HG03521 (cell line): ENCODE data around the gene CLPTM1L.
"Not testable (repeated sequence)": the region's sequence is repeated elsewhere in the genome, so short reads cannot be mapped to it uniquely, and the experiment has no call there.

Experiments
- ATAC-seq: cut with Tn5 transposase; IDR thresholded peaks from one replicate; pipeline ENCODE4 v1.9.1; 2021; ENCODE audit warnings: mild to moderate bottlenecking, moderate library complexity; ENCODE audit not compliant: unreplicated experiment

The CLPTM1L gene

GRCh38 chr5:1380910-1381309 lies 36.0 kb upstream of the CLPTM1L start:
- peak; percentile 6 for ATAC-seq

GRCh38 chr5:1380011-1380817 lies 35.3 kb upstream of the CLPTM1L start:
- peak; percentile 77 for ATAC-seq

- ATAC-seq: no peak
These were observed 34.2 kb upstream of the CLPTM1L start for GRCh38 chr5:1378866-1379659.

- ATAC-seq: no peak
These were observed 33.2 kb upstream of the CLPTM1L start for GRCh38 chr5:1378096-1378495.

GRCh38 chr5:1376981-1377380 lies 32.1 kb upstream of the CLPTM1L start:
- no peak for ATAC-seq

- ATAC-seq: no peak
These were observed 31.2 kb upstream of the CLPTM1L start for GRCh38 chr5:1375871-1376810.

GRCh38 chr5:1374679-1375055 lies 29.8 kb upstream of the CLPTM1L start:
- ATAC-seq: no peak

GRCh38 chr5:1374030-1374678 lies 29.3 kb upstream of the CLPTM1L start:
- no peak for ATAC-seq

- not testable (repeated sequence) for ATAC-seq
These were observed 27.1 kb upstream of the CLPTM1L start for GRCh38 chr5:1371972-1372342.

- no peak for ATAC-seq
These were observed 26.5 kb upstream of the CLPTM1L start for GRCh38 chr5:1371218-1371971.

GRCh38 chr5:1370006-1370405 lies 25.1 kb upstream of the CLPTM1L start:
- no peak for ATAC-seq

- ATAC-seq: no peak
These were observed 23.9 kb upstream of the CLPTM1L start for GRCh38 chr5:1368756-1369155.

GRCh38 chr5:1368236-1368635 lies 23.3 kb upstream of the CLPTM1L start:
- ATAC-seq: no peak

- no peak for ATAC-seq
These were observed 22.2 kb upstream of the CLPTM1L start for GRCh38 chr5:1367149-1367548.

GRCh38 chr5:1366514-1366913 lies 21.6 kb upstream of the CLPTM1L start:
- ATAC-seq: no peak

GRCh38 chr5:1364211-1364610 lies 19.3 kb upstream of the CLPTM1L start:
- ATAC-seq: no peak

- no peak for ATAC-seq
These were observed 18.7 kb upstream of the CLPTM1L start for GRCh38 chr5:1363581-1363980.

- ATAC-seq: no peak
These were observed 18.3 kb upstream of the CLPTM1L start for GRCh38 chr5:1363160-1363559.

- ATAC-seq: no peak
These were observed 17.5 kb upstream of the CLPTM1L start for GRCh38 chr5:1362242-1363015.
